Hepatocyte (in vitro differentiated cells): ENCODE results near the gene SIPA1.

ENCODE experiments used
- CTCF ChIP-seq: fragments of 200-600 bp; sonication (generic); IDR thresholded peaks from 2 replicates; pipeline ENCODE4 v1.5.1; 2016; ENCODE audit warnings: antibody characterized with exemption, mild to moderate bottlenecking; ENCODE audit not compliant: poor library complexity
- EZH2 ChIP-seq: fragments of 200-600 bp; sonication (generic); IDR thresholded peaks from 2 replicates; pipeline ENCODE4 v1.6.1; 2016; ENCODE audit warnings: antibody characterized with exemption, mild to moderate bottlenecking, borderline replicate concordance
- EZH2phosphoT487 ChIP-seq: fragments of 200-600 bp; sonication (generic); IDR thresholded peaks from one replicate; pipeline ENCODE4 v1.6.1; 2018; ENCODE audit warnings: antibody characterized with exemption, mild to moderate bottlenecking, low read depth, moderate library complexity; ENCODE audit not compliant: unreplicated experiment, severe bottlenecking

- TF ChIP-seq CTCF (no peak), EZH2 (no peak), EZH2phosphoT487 (no peak)
These were observed 57.7 kb downstream of the SIPA1 start for GRCh38 chr11:65695459-65696241.
